CD14-positive monocyte (primary cell): ENCODE results near the gene LATS2. TPM values are rescaled to one million over a fixed set of nuclear protein-coding genes. Genes with fewer than 3 reads are reported as not detected.

ENCODE experiments used
- DNase-seq, 3 donors: peaks; one replicate each; pipeline ENCODE4 v3.0.0-alpha.2; 2011 to 2022
- H2AFZ ChIP-seq: 2 replicates; pipeline ENCODE4 v1.6.0; 2012; ENCODE audit warnings: mild to moderate bottlenecking, low read depth, low read length, inconsistent platforms; ENCODE audit not compliant: insufficient read depth, poor library complexity, severe bottlenecking
- H3K27ac ChIP-seq, 2 donors: 1 replicate in 1 of 2; 2 replicates in 1 of 2; pipeline ENCODE4 v1.5.1; 2012 to 2013; ENCODE audit warnings: low read length in 2 of 2, control low read depth in 1 of 2, inconsistent platforms in 1 of 2, low read depth in 1 of 2, mild to moderate bottlenecking in 1 of 2
- H3K27me3 ChIP-seq, 2 donors: one replicate each; pipeline versions ENCODE4 v1.6.0 to v1.6.1; 2011 to 2013; ENCODE audit warnings: low read length in 2 of 2; ENCODE audit not compliant: control insufficient read depth in 2 of 2, insufficient read depth in 2 of 2
- H3K36me3 ChIP-seq, 2 donors: replicated peaks in 1 of 2; 1 replicate in 1 of 2; 2 replicates in 1 of 2; pipeline versions ENCODE4 v1.5.1 to v1.6.1; 2012 to 2013; ENCODE audit warnings: low read length in 2 of 2, control low read depth in 1 of 2, inconsistent platforms in 1 of 2, mild to moderate bottlenecking in 1 of 2; ENCODE audit not compliant: insufficient read depth in 2 of 2, control insufficient read depth in 1 of 2
- H3K4me1 ChIP-seq, 2 donors: 1 replicate in 1 of 2; 2 replicates in 1 of 2; pipeline versions ENCODE4 v1.5.1 to v1.6.1; 2012 to 2013; ENCODE audit warnings: low read length in 2 of 2, control low read depth in 1 of 2, inconsistent platforms in 1 of 2, mild to moderate bottlenecking in 1 of 2, moderate library complexity in 1 of 2; ENCODE audit not compliant: insufficient read depth in 2 of 2, control insufficient read depth in 1 of 2
- H3K4me2 ChIP-seq: replicated peaks from 2 replicates; pipeline ENCODE3; 2012; ENCODE audit warnings: low read length, moderate library complexity, mild to moderate bottlenecking; ENCODE audit not compliant: poor library complexity, severe bottlenecking; ENCODE audit errors: extremely low read depth
- H3K4me3 ChIP-seq, 3 experiments: fragments of 200-600 bp in 1 of 3; sonication (generic) in 1 of 3; replicated peaks in 1 of 3; 1 replicate in 2 of 3; 2 replicates in 1 of 3; pipeline ENCODE4 v1.5.1; 2011 to 2013; ENCODE audit warnings: low read length in 3 of 3, mild to moderate bottlenecking in 3 of 3, control low read depth in 2 of 3, low read depth in 2 of 3, inconsistent platforms in 1 of 3, moderate library complexity in 1 of 3
- H3K79me2 ChIP-seq: 2 replicates; pipeline ENCODE4 v1.6.0; 2012; ENCODE audit warnings: mild to moderate bottlenecking, control low read depth, inconsistent platforms, low read length, moderate library complexity; ENCODE audit not compliant: insufficient read depth
- H3K9ac ChIP-seq: 2 replicates; pipeline ENCODE4 v1.6.0; 2017; ENCODE audit warnings: low read length, mild to moderate bottlenecking; ENCODE audit not compliant: insufficient read depth, poor library complexity, severe bottlenecking
- H3K9me3 ChIP-seq, 2 donors: replicated peaks in 1 of 2; 1 replicate in 1 of 2; 2 replicates in 1 of 2; pipeline versions ENCODE4 v1.5.1 to v1.6.1; 2012 to 2013; ENCODE audit warnings: low read length in 2 of 2, control low read depth in 1 of 2; ENCODE audit not compliant: control insufficient read depth in 1 of 2, insufficient read depth in 1 of 2
- H4K20me1 ChIP-seq: 2 replicates; pipeline ENCODE4 v1.6.0; 2012; ENCODE audit warnings: mild to moderate bottlenecking, low read length, control low read depth, moderate library complexity; ENCODE audit not compliant: insufficient read depth
- H3K27ac Mint-ChIP-seq, 7 donors: one replicate each; pipeline ENCODE4 v1.8.0; 2020; ENCODE audit warnings: mild to moderate bottlenecking in 7 of 7, mixed read lengths in 7 of 7, moderate library complexity in 6 of 7, inconsistent platforms in 2 of 7
- H3K27me3 Mint-ChIP-seq, 3 donors: one replicate each; pipeline ENCODE4 v1.8.0; 2021 to 2022; ENCODE audit warnings: low read depth in 3 of 3, mild to moderate bottlenecking in 3 of 3, mixed read lengths in 3 of 3, moderate library complexity in 3 of 3, inconsistent platforms in 1 of 3
- H3K36me3 Mint-ChIP-seq, 2 donors: one replicate each; pipeline ENCODE4 v1.8.0; 2020; ENCODE audit warnings: mixed read lengths in 2 of 2, inconsistent platforms in 1 of 2, mild to moderate bottlenecking in 1 of 2
- H3K4me1 Mint-ChIP-seq: one replicate; pipeline ENCODE4 v1.8.0; 2020; ENCODE audit warnings: mild to moderate bottlenecking, mixed read lengths
- H3K4me3 Mint-ChIP-seq, 2 donors: one replicate each; pipeline ENCODE4 v1.8.0; 2020; ENCODE audit warnings: mild to moderate bottlenecking in 2 of 2, mixed read lengths in 2 of 2, moderate library complexity in 1 of 2
- H3K9me3 Mint-ChIP-seq, 7 donors: one replicate each; pipeline ENCODE4 v1.8.0; 2020 to 2022; ENCODE audit warnings: mixed read lengths in 7 of 7, mild to moderate bottlenecking in 6 of 7, moderate library complexity in 6 of 7, inconsistent platforms in 2 of 7
- WGBS: methylation state at CpG from one replicate; pipeline ENCODE4 v1.1.5; 2013; ENCODE audit warnings: missing lambda C conversion rate; ENCODE audit not compliant: insufficient coverage; 5-methylcytosine and 5-hydroxymethylcytosine counted together
- intact Hi-C, 2 donors: fragments of 100-400 bp; cut with micrococcal nuclease; formaldehyde crosslinking; loops; one replicate each; pipeline versions ENCODE4 v1.15.0 to v1.15.1; 2023
- polyA plus RNA-seq, 3 donors: library from polyadenylated mRNA; depleted of rRNA in 1 of 3; unstranded in 2 of 3; stranded (reverse) in 1 of 3; fragments of 300-500 nt in 2 of 3; fragments of >200 nt in 1 of 3; fragmentation: Illumina TruSeq in 2 of 3; gene quantifications; 1 replicate in 2 of 3; 2 replicates in 1 of 3; pipeline ENCODE4 v1.2.3, GENCODE V29; 2012 to 2021
- TF ChIP-seq, protein P1 (sequence below): fragments of 200-600 bp; IDR thresholded peaks from one replicate; pipeline ENCODE4 v1.8.0; 2022; ENCODE audit warnings: antibody characterized with exemption, mild to moderate bottlenecking

LATS2 gene
- polyA plus RNA-seq, 3 donors: 0.96 to 11.2 (median 1.0) TPM

DNA sequence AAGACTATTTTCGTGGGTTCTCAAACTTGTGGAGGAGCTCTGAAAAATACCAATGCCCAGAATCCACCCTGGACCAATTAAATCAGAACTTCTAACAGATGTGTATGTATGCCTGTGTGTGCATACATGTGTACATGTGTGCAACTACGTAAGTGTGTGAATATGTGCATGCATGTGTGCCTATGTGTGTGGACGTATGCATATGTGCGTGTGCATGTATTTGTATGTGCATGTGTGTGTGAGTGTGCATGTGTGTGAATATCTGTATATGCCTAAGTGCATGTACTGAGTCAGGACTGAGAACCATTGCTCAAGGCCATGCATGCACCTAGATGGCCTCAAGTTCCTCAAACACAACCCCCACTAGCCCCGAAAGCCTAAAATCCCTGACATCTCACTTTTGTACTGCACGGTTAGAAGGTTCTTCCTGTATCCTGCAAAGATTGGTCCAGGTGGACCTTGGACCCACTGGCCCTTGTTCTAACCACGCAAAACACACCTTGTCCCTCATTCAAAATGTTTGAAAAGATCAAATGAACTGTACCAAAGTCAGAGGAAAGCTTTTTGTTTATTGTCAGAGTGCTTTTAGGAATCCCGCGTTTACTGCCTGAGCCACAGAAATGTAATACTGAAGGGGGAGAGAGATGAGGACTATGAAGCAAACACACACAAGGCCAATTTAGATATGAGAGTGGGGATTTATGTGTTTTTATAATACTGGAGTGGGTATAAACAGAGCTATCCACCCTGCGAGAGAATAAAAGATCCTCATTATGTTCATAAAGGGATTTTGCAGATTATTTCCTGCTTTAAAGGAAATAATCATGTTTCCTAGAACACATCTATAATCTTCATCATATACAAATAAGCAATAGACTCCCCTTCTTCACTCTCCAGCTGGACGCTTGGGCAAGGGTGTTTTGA, 39.1 kb downstream of the LATS2 start:
- no peaks in the 10 kb centered on the region for H3K9me3 ChIP-seq
- H3K27me3 ChIP-seq: no peaks in the 10 kb centered on the region
- Mint-ChIP-seq H3K4me3 (no peak overlapping the region), H3K27ac (peak overlapping the region in 5 of 7 donors; percentile 7 to 76 (median 46)), H3K9me3 (no peaks in the 10 kb centered on the region), H3K4me1 (peaks cover 37% of the 10 kb centered on the region), H3K36me3 (peaks cover 7 to 24% of the 10 kb centered on the region in 2 donors), H3K27me3 (peaks cover 0 to 1% (median 0%) of the 10 kb centered on the region in 3 donors)
- peak overlapping the region in 1 of 2 donors; percentile 46 for H3K27ac ChIP-seq
- TF ChIP-seq, protein P1, sequence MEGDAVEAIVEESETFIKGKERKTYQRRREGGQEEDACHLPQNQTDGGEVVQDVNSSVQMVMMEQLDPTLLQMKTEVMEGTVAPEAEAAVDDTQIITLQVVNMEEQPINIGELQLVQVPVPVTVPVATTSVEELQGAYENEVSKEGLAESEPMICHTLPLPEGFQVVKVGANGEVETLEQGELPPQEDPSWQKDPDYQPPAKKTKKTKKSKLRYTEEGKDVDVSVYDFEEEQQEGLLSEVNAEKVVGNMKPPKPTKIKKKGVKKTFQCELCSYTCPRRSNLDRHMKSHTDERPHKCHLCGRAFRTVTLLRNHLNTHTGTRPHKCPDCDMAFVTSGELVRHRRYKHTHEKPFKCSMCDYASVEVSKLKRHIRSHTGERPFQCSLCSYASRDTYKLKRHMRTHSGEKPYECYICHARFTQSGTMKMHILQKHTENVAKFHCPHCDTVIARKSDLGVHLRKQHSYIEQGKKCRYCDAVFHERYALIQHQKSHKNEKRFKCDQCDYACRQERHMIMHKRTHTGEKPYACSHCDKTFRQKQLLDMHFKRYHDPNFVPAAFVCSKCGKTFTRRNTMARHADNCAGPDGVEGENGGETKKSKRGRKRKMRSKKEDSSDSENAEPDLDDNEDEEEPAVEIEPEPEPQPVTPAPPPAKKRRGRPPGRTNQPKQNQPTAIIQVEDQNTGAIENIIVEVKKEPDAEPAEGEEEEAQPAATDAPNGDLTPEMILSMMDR: no peak
- H3K36me3 ChIP-seq: peaks cover 0 to 9% of the 10 kb centered on the region in 2 donors
- peaks cover 90% of the 10 kb centered on the region for H3K79me2 ChIP-seq
- no peak overlapping the region for H3K9ac ChIP-seq
- intact Hi-C loops: loop anchor here in 1 of 2 donors (5.0 kb wide), 1 partner anchor 40 kb away; the partner anchor contains the start of gene LATS2
- no peak overlapping the region for H2AFZ ChIP-seq
- no peak overlapping the region for H3K4me2 ChIP-seq
- 81% methylated on average over 6 of the region's 11 CpGs for WGBS
- peaks cover 67% of the 10 kb centered on the region for H4K20me1 ChIP-seq
- DNase-seq: peak; percentile 30 to 46 (median 31)
- no peak overlapping the region for H3K4me3 ChIP-seq
- H3K4me1 ChIP-seq: peaks cover 22 to 30% of the 10 kb centered on the region in 2 donors

DNA sequence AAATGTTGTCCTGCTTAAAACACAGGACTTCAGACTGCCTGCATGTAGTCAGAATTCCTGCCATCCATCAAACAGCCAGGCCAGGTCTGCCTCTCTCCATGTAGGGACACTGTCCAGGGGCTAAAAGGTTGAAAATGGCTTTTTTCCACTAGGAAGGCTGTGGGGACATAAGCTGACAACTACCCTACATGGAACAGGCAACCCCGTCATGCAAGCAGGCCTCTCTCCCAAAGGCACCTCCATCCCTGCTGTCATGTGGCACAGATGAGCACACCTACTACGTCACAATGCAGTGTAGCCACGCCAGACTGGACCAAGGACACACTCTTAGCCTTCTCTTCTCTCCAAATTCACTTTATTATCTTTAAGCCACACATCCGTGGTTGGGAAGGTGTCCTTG, 40.8 kb downstream of the LATS2 start:
- peaks cover 45% of the 10 kb centered on the region for H3K4me1 Mint-ChIP-seq
- Histone ChIP-seq H3K4me3 (no peak overlapping the region), H3K27ac (peak overlapping the region in 1 of 2 donors; percentile 21), H3K4me2 (no peak overlapping the region), H3K9ac (no peak overlapping the region), H3K9me3 (no peaks in the 10 kb centered on the region), H3K36me3 (peaks cover 0 to 9% of the 10 kb centered on the region in 2 donors), H3K27me3 (no peaks in the 10 kb centered on the region), H4K20me1 (peaks cover 50% of the 10 kb centered on the region), H2AFZ (no peak overlapping the region), H3K4me1 (peaks cover 38 to 47% of the 10 kb centered on the region in 2 donors), H3K79me2 (peaks cover 84% of the 10 kb centered on the region)
- H3K9me3 Mint-ChIP-seq: no peaks in the 10 kb centered on the region
- TF ChIP-seq, protein P1: no peak
- H3K36me3 Mint-ChIP-seq: peaks cover 11 to 24% of the 10 kb centered on the region in 2 donors
- DNase-seq: no peak
- H3K4me3 Mint-ChIP-seq: no peak overlapping the region
- intact Hi-C loops: loop anchor here in 1 of 2 donors (5.0 kb wide), 1 partner anchor 42 kb away; the partner anchor contains the start of gene LATS2
- 100% methylated on average over 1 of the region's 4 CpGs for WGBS
- H3K27ac Mint-ChIP-seq: peak overlapping the region in 3 of 7 donors; percentile 25 to 68 (median 28)
- peaks cover 0 to 1% (median 0%) of the 10 kb centered on the region in 3 donors for H3K27me3 Mint-ChIP-seq
